Measurements from ENCODE around the gene KRT73. TPM values are rescaled to one million over a fixed set of nuclear protein-coding genes. Genes with fewer than 3 reads are reported as not detected.

Gene KRT73
- total RNA-seq, 6 experiments from 2014 or later: not detected

- H3K27ac ChIP-seq: no peak overlapping the region
- H3K4me3 ChIP-seq: no peak overlapping the region
- H3K9me3 ChIP-seq: no peaks in the 10 kb centered on the region
- ATAC-seq (no peak), DNase-seq (no peak)
- H3K36me3 ChIP-seq: no peaks in the 10 kb centered on the region
- H3K4me1 ChIP-seq: no peaks in the 10 kb centered on the region
- intact Hi-C loops (cut with DNase I): no loop called here
- 85% methylated on average over 5 of the region's 10 CpGs for WGBS (ENCODE audit: insufficient coverage, low coverage, low lambda C conversion rate, missing lambda C conversion rate)
- H3K27me3 ChIP-seq: no peaks in the 10 kb centered on the region
- no peak for TF ChIP-seq POLR2A (IDR thresholded peaks at IDR 0.05)
- no peak for TF ChIP-seq CTCF (IDR thresholded peaks at IDR 0.05)
These were observed 25.1 kb upstream of the KRT73 start for GRCh38 chr12:52643233-52644077.

DNA sequence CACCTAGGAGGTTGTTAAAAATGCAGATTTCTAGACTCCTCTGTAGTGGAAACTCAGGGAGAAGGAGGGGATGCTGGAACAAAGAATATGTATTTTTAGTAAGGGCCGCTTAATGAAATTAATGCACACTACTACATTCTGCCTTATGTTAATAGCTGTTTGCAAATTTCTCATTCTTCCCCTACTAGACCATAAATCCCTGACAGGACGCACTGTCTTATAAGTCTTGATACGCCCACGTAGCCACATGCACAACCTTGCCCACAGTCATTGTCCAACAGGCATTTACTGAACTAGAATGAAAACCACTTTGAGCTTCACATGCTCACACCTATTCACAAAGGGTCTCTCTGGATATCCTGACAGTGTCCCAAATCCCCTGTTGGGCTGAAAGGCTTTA is 23.1 kb upstream of the KRT73 start:
- Histone ChIP-seq H3K27ac (no peak overlapping the region), H3K4me3 (no peak overlapping the region), H3K36me3 (no peaks in the 10 kb centered on the region), H3K27me3 (no peaks in the 10 kb centered on the region), H3K4me1 (no peaks in the 10 kb centered on the region), H3K9me3 (no peaks in the 10 kb centered on the region)
- DNase-seq: no peak
- ATAC-seq: no peak
- 59% methylated on average over 4 of the region's 4 CpGs for WGBS (ENCODE audit: insufficient coverage, low coverage, low lambda C conversion rate, missing lambda C conversion rate)
- no peak for TF ChIP-seq POLR2A (IDR thresholded peaks at IDR 0.05)
- intact Hi-C loops (cut with DNase I): no loop called here

GRCh38 chr12:52637299-52637698 is 18.9 kb upstream of the KRT73 start:
- ATAC-seq (no peak), DNase-seq (no peak)
- 55% methylated on average over 4 of the region's 4 CpGs for WGBS (ENCODE audit: insufficient coverage, low coverage, low lambda C conversion rate, missing lambda C conversion rate)
- no peaks in the 10 kb centered on the region for H3K9me3 ChIP-seq
- no peaks in the 10 kb centered on the region for H3K4me1 ChIP-seq
- H3K27ac ChIP-seq: no peak overlapping the region
- H3K27me3 ChIP-seq: no peaks in the 10 kb centered on the region
- H3K4me3 ChIP-seq: no peak overlapping the region
- TF ChIP-seq CTCF (IDR thresholded peaks at IDR 0.05) (no peak), POLR2A (IDR thresholded peaks at IDR 0.05) (no peak)
- no peaks in the 10 kb centered on the region for H3K36me3 ChIP-seq
- intact Hi-C loops (cut with DNase I): no loop called here

DNA sequence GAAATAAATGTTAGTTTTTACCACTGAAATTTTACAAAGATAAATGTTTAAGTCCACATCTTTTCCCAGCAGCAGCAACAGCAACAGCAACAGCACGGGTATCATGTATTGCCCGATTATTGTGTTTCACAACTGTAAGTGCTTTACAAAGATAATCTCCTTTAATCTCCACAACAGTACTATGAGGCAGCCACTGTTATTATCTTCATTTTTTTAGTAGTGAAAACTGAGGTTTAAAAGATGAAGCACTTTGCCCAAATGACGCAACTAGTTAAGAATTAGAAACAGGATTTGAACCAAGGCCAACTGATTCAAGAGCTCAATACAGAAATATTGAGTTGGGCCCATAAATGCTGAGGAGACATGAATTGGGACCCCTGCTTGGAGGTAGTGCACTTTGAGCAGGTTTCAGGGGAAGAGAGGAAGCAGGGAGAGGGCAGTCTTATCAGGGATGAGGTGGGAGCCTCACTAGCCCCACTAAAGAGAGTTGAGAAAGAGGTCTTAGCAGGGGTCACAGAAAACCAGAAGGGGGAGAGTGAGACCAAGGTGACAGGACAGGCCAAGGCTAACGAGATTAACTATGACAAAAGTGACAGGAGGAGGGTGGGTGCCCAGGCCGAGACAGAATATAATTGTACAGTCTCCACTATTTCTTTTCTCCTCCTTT is 18.4 kb upstream of the KRT73 start:
- no peak for ATAC-seq
- H3K4me1 ChIP-seq: no peaks in the 10 kb centered on the region
- intact Hi-C loops (cut with DNase I): no loop called here
- no peak overlapping the region for H3K4me3 ChIP-seq
- TF ChIP-seq CTCF (IDR thresholded peaks at IDR 0.05) (no peak), POLR2A (IDR thresholded peaks at IDR 0.05) (no peak)
- no peaks in the 10 kb centered on the region for H3K36me3 ChIP-seq
- DNase-seq: no peak
- 55% methylated on average over 5 of the region's 5 CpGs for WGBS (ENCODE audit: insufficient coverage, low coverage, low lambda C conversion rate, missing lambda C conversion rate)
- no peak overlapping the region for H3K27ac ChIP-seq
- no peaks in the 10 kb centered on the region for H3K27me3 ChIP-seq
- no peaks in the 10 kb centered on the region for H3K9me3 ChIP-seq

DNA sequence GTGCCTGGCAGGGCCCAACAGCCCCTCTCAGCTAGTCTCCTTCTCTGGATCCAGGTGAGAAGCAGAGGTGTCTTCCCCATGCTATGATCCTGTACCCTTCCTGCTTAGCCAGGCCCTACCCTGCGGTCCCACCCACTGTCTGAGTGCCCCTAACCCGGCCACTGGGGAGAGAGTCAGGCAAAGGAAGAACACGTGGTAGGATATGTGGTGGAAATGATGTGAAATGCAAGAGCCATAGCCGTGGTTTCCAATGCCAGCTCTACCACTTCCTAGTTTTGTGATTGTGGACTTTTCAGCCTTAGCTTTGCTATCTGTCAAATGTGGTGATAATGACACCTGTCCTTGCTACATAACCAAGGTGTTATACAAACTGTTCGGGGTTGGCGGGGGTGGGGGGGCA is 17.8 kb upstream of the KRT73 start:
- intact Hi-C loops (cut with DNase I): no loop called here
- no peak for ATAC-seq
- TF ChIP-seq CTCF (IDR thresholded peaks at IDR 0.05) (no peak), POLR2A (IDR thresholded peaks at IDR 0.05) (no peak)
- H3K27me3 ChIP-seq: no peaks in the 10 kb centered on the region
- 57% methylated on average over 6 of the region's 6 CpGs for WGBS (ENCODE audit: insufficient coverage, low coverage, low lambda C conversion rate, missing lambda C conversion rate)
- H3K36me3 ChIP-seq: no peaks in the 10 kb centered on the region
- no peaks in the 10 kb centered on the region for H3K9me3 ChIP-seq
- H3K4me3 ChIP-seq: no peak overlapping the region
- no peak for DNase-seq
- H3K4me1 ChIP-seq: no peaks in the 10 kb centered on the region
- H3K27ac ChIP-seq: no peak overlapping the region

Data from right lobe of liver (tissue), 6 donors.